Loucy (cell line): ENCODE data around the gene SAPCD2.
"Not testable (repeated sequence)": the region's sequence is repeated elsewhere in the genome, so short reads cannot be mapped to it uniquely, and the experiment has no call there.

ENCODE experiments used
- H2AFZ ChIP-seq: fragments of 200-600 bp; sonication (generic); 2 replicates; pipeline ENCODE4 v1.6.0; 2016; ENCODE audit warnings: antibody characterized with exemption, mild to moderate bottlenecking, low read length, moderate library complexity
- H3F3A ChIP-seq: fragments of 200-600 bp; 2 replicates; pipeline ENCODE4 v1.6.0; 2016; ENCODE audit warnings: antibody characterized with exemption, low read depth, mild to moderate bottlenecking
- H3K27me3 ChIP-seq: fragments of 200-600 bp; sonication (generic); 2 replicates; pipeline ENCODE4 v1.6.1; 2014; ENCODE audit warnings: low read length, mild to moderate bottlenecking; ENCODE audit not compliant: insufficient read depth, poor library complexity, severe bottlenecking
- H3K36me3 ChIP-seq: fragments of 200-600 bp; sonication (generic); 2 replicates; pipeline ENCODE4 v1.6.1; 2016; ENCODE audit warnings: low read length; ENCODE audit not compliant: insufficient read depth
- H3K4me1 ChIP-seq: fragments of 200-600 bp; sonication (generic); 2 replicates; pipeline ENCODE4 v1.5.1; 2014; ENCODE audit warnings: low read length, mild to moderate bottlenecking; ENCODE audit not compliant: insufficient read depth, poor library complexity, severe bottlenecking
- H3K4me2 ChIP-seq: fragments of 200-600 bp; sonication (generic); 2 replicates; pipeline ENCODE4 v1.6.0; 2014; ENCODE audit warnings: antibody characterized with exemption, low read length, low read depth, mild to moderate bottlenecking; ENCODE audit not compliant: poor library complexity, severe bottlenecking
- H3K4me3 ChIP-seq: fragments of 200-600 bp; sonication (generic); 2 replicates; pipeline ENCODE4 v1.5.1; 2014; ENCODE audit warnings: low read length, mild to moderate bottlenecking, mixed read lengths; ENCODE audit not compliant: poor library complexity, severe bottlenecking
- H3K79me2 ChIP-seq: fragments of 200-600 bp; sonication (generic); 2 replicates; pipeline ENCODE4 v1.6.1; 2014; ENCODE audit warnings: low read length; ENCODE audit not compliant: insufficient read depth
- H3K9ac ChIP-seq: fragments of 200-600 bp; sonication (generic); 2 replicates; pipeline ENCODE4 v1.6.0; 2014; ENCODE audit warnings: mild to moderate bottlenecking, low read depth, low read length, moderate library complexity; ENCODE audit not compliant: poor library complexity, severe bottlenecking
- H3K9me2 ChIP-seq: fragments of 200-600 bp; sonication (generic); replicated peaks from 2 replicates; pipeline ENCODE4 v1.6.1; 2016; ENCODE audit warnings: low read depth, low read length, mixed read lengths
- H3K9me3 ChIP-seq: fragments of 200-600 bp; sonication (generic); 2 replicates; pipeline ENCODE4 v1.6.1; 2014; ENCODE audit warnings: mild to moderate bottlenecking, antibody characterized with exemption, low read length, low read depth; ENCODE audit not compliant: insufficient read depth
- H4K20me1 ChIP-seq: fragments of 200-600 bp; sonication (generic); 2 replicates; pipeline ENCODE4 v1.6.0; 2014; ENCODE audit warnings: antibody characterized with exemption, low read length, mild to moderate bottlenecking; ENCODE audit not compliant: insufficient read depth, poor library complexity, severe bottlenecking
- EZH2phosphoT487 ChIP-seq: fragments of 200-600 bp; IDR thresholded peaks from 2 replicates; pipeline ENCODE4 v1.6.1; 2018; ENCODE audit warnings: antibody characterized with exemption, mild to moderate bottlenecking, moderate library complexity, borderline replicate concordance
- TF ChIP-seq, protein P1 (sequence below): fragments of 200-600 bp; sonication (generic); conservative IDR thresholded peaks from 2 replicates; pipeline ENCODE4 v1.5.1; 2014; ENCODE audit warnings: mild to moderate bottlenecking, antibody characterized with exemption, low read length

The SAPCD2 gene

DNA sequence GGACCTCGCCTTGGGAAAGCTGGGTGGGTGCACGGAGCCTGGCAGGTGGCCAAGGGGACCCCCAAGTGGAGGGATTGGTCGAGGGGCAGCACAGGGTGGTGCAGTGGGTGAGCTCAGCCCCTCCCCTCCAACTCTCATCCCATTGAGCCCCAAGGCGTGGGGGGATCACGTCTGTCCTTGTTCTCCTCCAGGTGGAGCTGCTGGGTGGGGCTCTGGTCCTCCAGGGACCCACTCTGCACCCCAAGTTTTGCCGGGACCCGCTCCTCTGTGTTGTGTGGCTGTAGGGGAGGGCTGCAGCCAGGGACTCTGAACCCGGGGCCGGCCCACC is 34.9 kb downstream of the SAPCD2 start:
- TF ChIP-seq, protein P1, sequence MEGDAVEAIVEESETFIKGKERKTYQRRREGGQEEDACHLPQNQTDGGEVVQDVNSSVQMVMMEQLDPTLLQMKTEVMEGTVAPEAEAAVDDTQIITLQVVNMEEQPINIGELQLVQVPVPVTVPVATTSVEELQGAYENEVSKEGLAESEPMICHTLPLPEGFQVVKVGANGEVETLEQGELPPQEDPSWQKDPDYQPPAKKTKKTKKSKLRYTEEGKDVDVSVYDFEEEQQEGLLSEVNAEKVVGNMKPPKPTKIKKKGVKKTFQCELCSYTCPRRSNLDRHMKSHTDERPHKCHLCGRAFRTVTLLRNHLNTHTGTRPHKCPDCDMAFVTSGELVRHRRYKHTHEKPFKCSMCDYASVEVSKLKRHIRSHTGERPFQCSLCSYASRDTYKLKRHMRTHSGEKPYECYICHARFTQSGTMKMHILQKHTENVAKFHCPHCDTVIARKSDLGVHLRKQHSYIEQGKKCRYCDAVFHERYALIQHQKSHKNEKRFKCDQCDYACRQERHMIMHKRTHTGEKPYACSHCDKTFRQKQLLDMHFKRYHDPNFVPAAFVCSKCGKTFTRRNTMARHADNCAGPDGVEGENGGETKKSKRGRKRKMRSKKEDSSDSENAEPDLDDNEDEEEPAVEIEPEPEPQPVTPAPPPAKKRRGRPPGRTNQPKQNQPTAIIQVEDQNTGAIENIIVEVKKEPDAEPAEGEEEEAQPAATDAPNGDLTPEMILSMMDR = no peak; the same call in 1 of the 2 replicates
- no peak for TF ChIP-seq EZH2phosphoT487
- H3K36me3 ChIP-seq = no peaks in the 10 kb centered on the region
- H3K79me2 ChIP-seq = no peaks in the 10 kb centered on the region
- no peaks in the 10 kb centered on the region for H4K20me1 ChIP-seq
- peaks cover 8% of the 10 kb centered on the region; the same call in 1 of the 2 replicates for H3F3A ChIP-seq
- H3K9ac ChIP-seq = peak overlapping the region; percentile 80
- H3K4me3 ChIP-seq = peak overlapping the region; percentile 71
- H3K4me2 ChIP-seq = peak overlapping the region; percentile 95
- no peaks in the 10 kb centered on the region for H3K9me2 ChIP-seq
- no peak overlapping the region for H2AFZ ChIP-seq
- H3K27me3 ChIP-seq = no peaks in the 10 kb centered on the region
- H3K4me1 ChIP-seq = peaks cover 33% of the 10 kb centered on the region
- no peaks in the 10 kb centered on the region for H3K9me3 ChIP-seq

DNA sequence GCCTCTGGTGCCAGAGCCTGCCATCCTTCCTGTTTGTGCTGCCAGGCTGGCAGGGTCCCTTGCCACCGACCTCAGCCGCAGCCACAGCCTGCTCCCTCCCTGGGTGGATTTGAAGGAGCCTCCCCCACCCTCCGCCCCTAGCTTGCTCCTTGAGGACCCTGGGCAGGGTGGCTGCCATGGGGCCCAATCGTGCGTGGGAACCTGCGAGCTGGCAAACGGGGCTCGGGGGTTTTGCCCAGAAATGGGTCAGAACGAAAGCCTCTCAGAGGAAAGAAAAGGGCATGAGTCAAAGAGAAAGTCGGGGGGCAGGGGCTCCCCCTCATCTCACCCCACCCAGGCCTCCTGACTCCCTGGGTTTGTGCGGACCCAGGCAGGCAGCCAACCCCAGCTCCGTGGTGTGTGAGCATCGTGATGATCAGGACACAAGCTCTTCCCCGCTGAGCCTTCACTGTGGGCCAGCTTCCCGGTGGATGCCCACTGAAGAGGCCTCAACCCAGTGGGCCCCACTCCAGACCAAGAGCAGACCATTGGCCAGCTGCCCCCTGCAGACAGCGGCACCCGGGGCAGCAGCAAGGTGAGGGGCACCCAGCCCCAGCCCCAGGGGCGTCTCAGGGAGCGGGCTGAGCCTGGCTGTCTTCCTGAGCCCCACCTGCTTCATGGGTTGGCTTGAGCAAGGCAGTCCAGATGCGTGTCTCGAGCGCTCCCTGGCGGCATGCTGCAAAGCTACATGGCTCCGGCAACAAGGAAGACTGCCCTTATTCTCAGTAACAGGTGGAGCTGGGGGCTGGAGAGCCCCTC is 35.4 kb downstream of the SAPCD2 start:
- peaks cover 38% of the 10 kb centered on the region for H3K4me1 ChIP-seq
- H3K36me3 ChIP-seq = no peaks in the 10 kb centered on the region
- H4K20me1 ChIP-seq = no peaks in the 10 kb centered on the region
- peak overlapping the region; percentile 80 for H3K9ac ChIP-seq
- no peaks in the 10 kb centered on the region for H3K9me2 ChIP-seq
- H3K4me3 ChIP-seq = peak overlapping the region; percentile 71
- H3K4me2 ChIP-seq = peak overlapping the region; percentile 95
- no peaks in the 10 kb centered on the region for H3K9me3 ChIP-seq
- H2AFZ ChIP-seq = peak overlapping the region; percentile 27; the same call in 1 of the 2 replicates
- TF ChIP-seq EZH2phosphoT487 = no peak
- TF ChIP-seq, protein P1 = peak; percentile 86
- no peaks in the 10 kb centered on the region for H3K27me3 ChIP-seq
- peaks cover 8% of the 10 kb centered on the region; the same call in 1 of the 2 replicates for H3F3A ChIP-seq
- H3K79me2 ChIP-seq = no peaks in the 10 kb centered on the region

DNA sequence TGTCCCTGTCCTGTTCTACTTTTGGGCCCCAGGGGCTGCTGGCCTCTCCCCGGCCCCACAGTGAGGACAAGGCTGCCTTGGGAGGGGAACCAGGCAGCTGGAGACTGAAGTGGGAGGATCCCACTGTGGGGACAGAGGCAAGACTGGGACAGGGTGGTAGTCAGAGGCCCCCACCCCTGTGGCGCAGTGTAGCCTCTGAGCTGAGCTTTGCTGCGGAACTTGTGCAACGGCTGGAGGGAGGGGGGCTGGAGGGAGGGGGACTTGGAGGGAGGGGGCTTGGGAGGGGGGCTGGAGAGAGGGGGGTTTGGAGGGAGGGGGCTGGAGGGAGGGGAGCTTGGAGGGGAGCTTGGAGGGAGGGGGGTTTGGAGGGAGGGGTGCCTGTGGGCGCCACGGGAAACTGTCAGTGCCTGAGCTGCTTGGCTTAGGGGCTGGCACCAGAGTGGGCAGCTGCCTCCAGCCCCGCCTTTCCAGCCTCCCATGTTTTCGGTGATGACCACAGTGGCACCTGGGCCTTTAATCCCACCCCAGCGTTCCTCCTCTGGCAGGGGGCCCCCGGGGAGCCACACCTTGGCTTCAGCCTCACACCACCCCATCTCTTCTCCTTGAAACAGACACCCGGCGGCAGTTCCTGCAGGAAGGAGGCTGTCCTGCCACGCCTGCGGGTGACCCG is 36.2 kb downstream of the SAPCD2 start:
- Histone ChIP-seq H3K9ac (peak overlapping the region; percentile 92), H3K4me3 (peak overlapping the region; percentile 81)

DNA sequence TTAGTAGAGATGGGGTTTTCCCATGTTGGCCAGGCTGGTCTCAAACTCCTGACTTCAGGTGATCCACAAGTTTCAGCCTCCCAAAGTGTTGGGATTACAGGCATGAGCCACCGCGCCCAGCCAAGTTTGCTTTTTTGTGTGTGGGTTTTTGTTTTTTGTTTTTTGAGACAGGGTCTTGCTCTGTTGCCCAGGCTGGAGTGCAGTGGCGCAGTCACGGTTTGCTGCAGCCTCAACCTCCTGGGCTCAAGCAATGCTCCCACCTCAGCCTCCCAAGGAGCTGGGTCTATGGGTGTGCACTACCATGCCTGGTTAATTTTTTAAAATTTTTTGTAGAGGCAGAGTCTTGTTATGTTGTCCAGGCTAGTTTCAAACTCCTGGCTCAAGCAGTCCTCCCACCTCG is 36.9 kb downstream of the SAPCD2 start:
- H3K36me3 ChIP-seq, H3K27me3 ChIP-seq, H3K79me2 ChIP-seq, H2AFZ ChIP-seq, H3K9me2 ChIP-seq, H3K9me3 ChIP-seq, H4K20me1 ChIP-seq: not testable (repeated sequence)
- Histone ChIP-seq H3K4me3 (peak overlapping the region; percentile 81), H3F3A (peaks cover 12% of the 10 kb centered on the region; the same call in 1 of the 2 replicates), H3K4me2 (peak overlapping the region; percentile 90), H3K9ac (peak overlapping the region; percentile 92), H3K4me1 (peaks cover 48% of the 10 kb centered on the region)

More for the DNA sequence above, 36.2 kb downstream of the SAPCD2 start:
- Histone ChIP-seq H3K27me3 (no peaks in the 10 kb centered on the region), H3K9me2 (no peaks in the 10 kb centered on the region), H3K9me3 (no peaks in the 10 kb centered on the region), H3K36me3 (no peaks in the 10 kb centered on the region), H3F3A (peaks cover 12% of the 10 kb centered on the region; the same call in 1 of the 2 replicates), H3K4me1 (peaks cover 44% of the 10 kb centered on the region), H3K4me2 (peak overlapping the region; percentile 95), H4K20me1 (no peaks in the 10 kb centered on the region), H3K79me2 (no peaks in the 10 kb centered on the region), H2AFZ (0 out of 2 replicates have a peak overlapping the region, but pooled peaks have one; percentile 27)
- TF ChIP-seq EZH2phosphoT487 = no peak
- TF ChIP-seq, protein P1 = no peak
